Left ventricle myocardium inferior (tissue), 1 donor: ENCODE results near the gene SLC25A51. TPM values are rescaled to one million over a fixed set of nuclear protein-coding genes. Genes with fewer than 3 reads are reported as not detected.

Experiments used
- DNase-seq: peaks from one replicate; pipeline ENCODE4 v3.0.0-alpha.2; 2020
- H3K27ac ChIP-seq: fragments of 200-600 bp; replicated peaks from 2 replicates; pipeline ENCODE4 v1.8.0; 2021
- H3K27me3 ChIP-seq: fragments of 200-600 bp; 2 replicates; pipeline ENCODE4 v1.8.0; 2021; ENCODE audit warnings: low read depth
- H3K36me3 ChIP-seq: fragments of 200-600 bp; 2 replicates; pipeline ENCODE4 v1.8.0; 2021
- H3K4me1 ChIP-seq: fragments of 200-600 bp; 2 replicates; pipeline ENCODE4 v1.8.0; 2021
- H3K4me3 ChIP-seq: fragments of 200-600 bp; 2 replicates; pipeline ENCODE4 v1.8.0; 2021; ENCODE audit warnings: mild to moderate bottlenecking, moderate library complexity
- H3K9me3 ChIP-seq: fragments of 200-600 bp; replicated peaks from 2 replicates; pipeline ENCODE4 v1.8.0; 2021
- intact Hi-C: fragments of 100-400 bp; cut with micrococcal nuclease; formaldehyde crosslinking; loops from one replicate; pipeline ENCODE4 v1.11.0; 2022
- total RNA-seq: library from RNA; stranded (reverse); fragmentation: NEBNext Ultra II Directional; extraction: Animal tissue kit (Norgen Biotek cat#: 25700); gene quantifications from one replicate; pipeline ENCODE4 v1.2.1, GENCODE V29; 2021
- TF ChIP-seq, protein P1 (sequence below): fragments of 200-600 bp; IDR thresholded peaks from 2 replicates; pipeline ENCODE4 v1.8.0; 2021; ENCODE audit warnings: antibody characterized with exemption, mild to moderate bottlenecking, borderline replicate concordance
- donor health status: DM: no; HTN: yes; CAD: no; lungs with severe emphysema.

Gene SLC25A51
- total RNA-seq, 1 donor from 2014 or later: 21.4 TPM

DNA sequence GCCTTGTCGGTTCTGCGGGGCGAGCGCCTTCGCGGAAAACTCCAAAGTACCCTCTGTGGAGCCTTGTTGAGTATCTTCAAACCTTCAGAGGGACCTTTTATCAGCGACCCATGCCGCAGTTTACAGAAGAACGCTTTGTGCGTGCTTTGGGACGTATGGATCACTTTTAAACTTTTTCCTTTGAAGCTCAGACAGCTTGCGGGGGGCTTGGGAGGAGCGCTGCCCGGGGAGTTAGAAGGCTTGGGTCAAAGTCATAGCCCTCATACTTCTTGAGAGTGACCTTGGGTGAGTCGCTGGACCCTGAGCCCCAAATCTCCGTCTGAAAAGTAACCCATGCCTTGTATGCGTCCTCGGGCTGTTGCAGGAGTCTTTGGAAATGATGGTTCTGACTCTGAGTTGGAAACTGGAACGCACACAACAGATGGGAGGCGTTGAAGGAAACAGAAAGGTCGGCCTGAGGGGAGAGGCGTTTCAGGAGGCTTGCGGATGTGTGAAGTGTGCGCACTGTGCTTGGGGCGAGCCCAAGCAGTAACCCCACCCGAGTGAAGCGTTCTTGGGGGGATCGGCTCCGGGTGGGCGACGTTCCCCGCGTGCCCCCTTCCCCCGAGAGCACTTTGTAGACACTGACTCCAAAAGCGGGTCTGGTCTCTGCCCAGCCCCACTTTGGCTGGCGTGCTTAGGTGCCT lies 661 bp upstream of the SLC25A51 start:
- TF ChIP-seq, protein P1, sequence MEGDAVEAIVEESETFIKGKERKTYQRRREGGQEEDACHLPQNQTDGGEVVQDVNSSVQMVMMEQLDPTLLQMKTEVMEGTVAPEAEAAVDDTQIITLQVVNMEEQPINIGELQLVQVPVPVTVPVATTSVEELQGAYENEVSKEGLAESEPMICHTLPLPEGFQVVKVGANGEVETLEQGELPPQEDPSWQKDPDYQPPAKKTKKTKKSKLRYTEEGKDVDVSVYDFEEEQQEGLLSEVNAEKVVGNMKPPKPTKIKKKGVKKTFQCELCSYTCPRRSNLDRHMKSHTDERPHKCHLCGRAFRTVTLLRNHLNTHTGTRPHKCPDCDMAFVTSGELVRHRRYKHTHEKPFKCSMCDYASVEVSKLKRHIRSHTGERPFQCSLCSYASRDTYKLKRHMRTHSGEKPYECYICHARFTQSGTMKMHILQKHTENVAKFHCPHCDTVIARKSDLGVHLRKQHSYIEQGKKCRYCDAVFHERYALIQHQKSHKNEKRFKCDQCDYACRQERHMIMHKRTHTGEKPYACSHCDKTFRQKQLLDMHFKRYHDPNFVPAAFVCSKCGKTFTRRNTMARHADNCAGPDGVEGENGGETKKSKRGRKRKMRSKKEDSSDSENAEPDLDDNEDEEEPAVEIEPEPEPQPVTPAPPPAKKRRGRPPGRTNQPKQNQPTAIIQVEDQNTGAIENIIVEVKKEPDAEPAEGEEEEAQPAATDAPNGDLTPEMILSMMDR: no peak
- Histone ChIP-seq H3K4me1 (peaks cover 38% of the 10 kb centered on the region), H3K36me3 (peaks cover 7% of the 10 kb centered on the region), H3K9me3 (no peaks in the 10 kb centered on the region), H3K27ac (peak overlapping the region; percentile 94), H3K4me3 (peak overlapping the region; percentile 98), H3K27me3 (no peaks in the 10 kb centered on the region)
- no peak for DNase-seq
- intact Hi-C loops: loop anchor here (5.0 kb wide), 1 partner anchor 168 kb away; no protein-coding TSS in a partner anchor

DNA sequence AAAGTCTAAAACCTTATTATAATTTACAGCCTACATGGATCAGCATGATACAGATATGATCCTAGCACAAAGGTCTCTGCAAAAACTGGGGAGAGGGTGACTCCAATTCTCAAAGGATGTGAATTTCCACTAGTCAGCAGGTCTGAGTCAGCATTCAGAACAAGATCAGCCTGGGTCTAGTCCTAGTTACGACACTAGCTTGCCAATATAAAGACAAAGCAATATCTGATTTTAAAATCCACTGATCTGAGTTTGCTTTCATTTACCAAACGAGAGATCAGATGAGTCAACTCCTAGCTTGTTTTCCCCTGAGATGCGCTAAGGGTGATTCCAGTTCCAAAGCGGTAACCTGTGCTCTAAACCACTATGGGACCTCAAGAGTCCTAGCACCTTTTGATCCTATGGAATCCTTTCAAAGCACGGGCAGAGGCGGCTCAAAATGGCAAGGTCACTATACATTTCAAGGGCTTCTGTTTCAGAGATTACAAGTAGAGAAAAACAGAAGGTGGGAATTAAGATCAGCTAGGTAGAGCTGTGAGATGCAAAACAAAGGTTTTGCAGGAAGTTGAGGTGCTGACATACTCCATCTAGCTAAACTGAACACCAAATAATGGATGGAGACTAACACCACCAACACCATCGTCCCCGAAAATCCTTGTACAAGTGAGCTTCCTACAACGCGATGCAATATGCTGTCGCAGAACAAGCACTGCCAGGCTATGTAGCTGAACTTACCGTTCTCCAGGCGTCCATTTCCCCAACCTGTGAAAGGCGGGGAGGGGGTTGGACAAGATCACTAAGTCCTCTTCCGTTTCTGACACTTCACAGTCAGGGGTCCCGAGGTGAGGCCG lies 906 bp downstream of the SLC25A51 start:
- no peak for DNase-seq
- TF ChIP-seq, protein P1: no peak
- H3K4me1 ChIP-seq: peaks cover 38% of the 10 kb centered on the region
- peak overlapping the region; percentile 94 for H3K27ac ChIP-seq
- H3K4me3 ChIP-seq: peak overlapping the region; percentile 98
- no peaks in the 10 kb centered on the region for H3K9me3 ChIP-seq
- H3K36me3 ChIP-seq: peaks cover 23% of the 10 kb centered on the region
- no peaks in the 10 kb centered on the region for H3K27me3 ChIP-seq
- intact Hi-C loops: no loop called here

DNA sequence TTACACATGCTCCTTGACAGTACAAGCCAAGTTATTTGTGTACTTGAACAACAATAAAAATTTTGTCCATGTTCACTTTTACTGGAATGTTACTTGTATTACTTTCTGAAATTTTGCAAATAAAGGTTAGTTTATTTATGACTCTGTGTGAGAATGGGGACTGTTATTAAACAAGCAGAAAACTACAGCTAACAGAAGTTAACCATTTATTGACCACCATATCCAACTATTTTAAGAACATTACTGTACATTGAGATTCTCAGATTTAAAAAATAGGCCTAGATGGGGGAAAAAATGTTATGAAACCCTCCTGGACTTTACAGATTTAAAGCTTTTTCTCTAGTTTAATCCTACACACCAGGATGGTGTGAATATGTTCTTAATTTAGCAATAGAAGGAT lies 1.8 kb downstream of the SLC25A51 start:
- Histone ChIP-seq H3K36me3 (peaks cover 32% of the 10 kb centered on the region), H3K4me1 (peaks cover 38% of the 10 kb centered on the region), H3K27ac (no peak overlapping the region), H3K27me3 (no peaks in the 10 kb centered on the region), H3K9me3 (no peaks in the 10 kb centered on the region), H3K4me3 (no peak overlapping the region)
- no peak for DNase-seq
- TF ChIP-seq, protein P1: no peak
- intact Hi-C loops: no loop called here

DNA sequence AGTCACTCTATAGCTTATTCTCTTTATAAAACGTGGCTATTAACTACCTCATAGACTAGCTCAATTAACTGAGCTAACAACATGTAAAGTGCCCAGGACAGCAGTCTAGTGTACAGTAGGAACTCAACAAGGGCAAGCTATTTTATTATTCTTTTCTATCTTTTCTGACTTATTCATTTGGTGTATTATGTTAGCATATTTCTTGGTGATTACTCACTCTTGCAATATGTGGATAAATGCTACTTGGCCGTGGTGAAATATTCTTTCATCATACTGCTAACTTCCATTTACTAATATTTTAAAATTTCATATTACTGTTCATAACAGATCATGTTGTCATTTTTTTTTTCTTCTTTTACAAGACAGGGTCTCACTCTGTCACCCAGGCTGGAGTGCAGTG lies 4.9 kb downstream of the SLC25A51 start:
- no peak for DNase-seq
- no peaks in the 10 kb centered on the region for H3K9me3 ChIP-seq
- TF ChIP-seq, protein P1: no peak
- peaks cover 61% of the 10 kb centered on the region for H3K36me3 ChIP-seq
- intact Hi-C loops: no loop called here
- no peaks in the 10 kb centered on the region for H3K27me3 ChIP-seq
- H3K4me1 ChIP-seq: peaks cover 25% of the 10 kb centered on the region
- H3K27ac ChIP-seq: no peak overlapping the region
- H3K4me3 ChIP-seq: no peak overlapping the region

DNA sequence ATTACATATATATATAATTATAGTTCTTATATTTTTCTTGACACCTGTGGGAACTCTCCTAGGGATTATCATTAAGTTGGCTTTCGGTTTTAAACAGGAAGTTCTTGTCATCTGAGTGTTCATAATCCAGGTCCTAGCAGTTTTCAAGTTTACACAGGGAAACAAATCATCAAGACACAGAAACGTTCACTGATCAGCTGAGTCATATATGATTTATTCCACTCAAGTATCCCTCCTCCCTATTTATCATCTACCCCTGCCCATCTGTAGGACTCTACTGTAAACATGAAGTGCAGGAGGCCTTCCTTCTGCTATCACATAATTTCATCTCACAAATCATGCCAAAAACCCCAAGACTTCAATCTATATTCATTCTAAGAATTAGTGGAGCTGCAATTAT lies 6.3 kb downstream of the SLC25A51 start:
- intact Hi-C loops: no loop called here
- H3K27ac ChIP-seq: no peak overlapping the region
- no peaks in the 10 kb centered on the region for H3K9me3 ChIP-seq
- no peak for DNase-seq
- TF ChIP-seq, protein P1: no peak
- no peaks in the 10 kb centered on the region for H3K27me3 ChIP-seq
- H3K4me1 ChIP-seq: peaks cover 11% of the 10 kb centered on the region
- no peak overlapping the region for H3K4me3 ChIP-seq
- peaks cover 74% of the 10 kb centered on the region for H3K36me3 ChIP-seq
